ENCODE results near the gene QRICH1. TPM values are rescaled to one million over a fixed set of nuclear protein-coding genes. Genes with fewer than 3 reads are reported as not detected.
A peak's percentile ranks its signal among the peaks of the same experiment; 100 is the strongest.

The QRICH1 gene
- total and polyA plus RNA-seq, 2 of the 4 experiments (the other 2 are of a cell fraction), result 62.7 to 77.3 TPM

GRCh38 chr3:48984663-48985062 lies 109.2 kb downstream of the QRICH1 start:
- H3K4me1 ChIP-seq (ENCODE audit: control insufficient read depth, insufficient read depth, low read length), result peaks cover 4% of the 10 kb centered on the region
- no peaks in the 10 kb centered on the region for H3K9me3 ChIP-seq (ENCODE audit: control insufficient read depth, insufficient read depth, low read length)
- peaks cover 43% of the 10 kb centered on the region for H3K36me3 ChIP-seq (ENCODE audit: control insufficient read depth, insufficient read depth, low read length)
- no peak overlapping the region for H4K91ac ChIP-seq (ENCODE audit: insufficient read depth, low read depth, low read length)
- H2BK5ac ChIP-seq (ENCODE audit: low read depth, low read length, poor library complexity, severe bottlenecking), result no peak overlapping the region
- H4K5ac ChIP-seq (ENCODE audit: low read depth, low read length), result no peak overlapping the region
- no peaks in the 10 kb centered on the region for H3K9me1 ChIP-seq (ENCODE audit: insufficient read depth, low read length)
- H3K27ac ChIP-seq (ENCODE audit: insufficient read depth, low read length), result no peak overlapping the region
- no peak overlapping the region for H2BK120ac ChIP-seq (ENCODE audit: low read depth, low read length)
- no peak overlapping the region for H2BK20ac ChIP-seq (ENCODE audit: low read depth, low read length)
- H3K79me1 ChIP-seq (ENCODE audit: low read depth in 1 of 2, low read length in 2 of 2), result peaks cover 24 to 26% of the 10 kb centered on the region in 2 experiments
- H3K56ac ChIP-seq (ENCODE audit: extremely low read depth, insufficient read depth, low read length), result no peak overlapping the region
- intact Hi-C loops (cut with micrococcal nuclease), result no loop called here
- no peak overlapping the region for H2AK5ac ChIP-seq (ENCODE audit: low read depth, low read length)
- H3K14ac ChIP-seq (replicated peaks; ENCODE audit: low read depth, low read length), result no peak overlapping the region
- ChIA-PET POLR2A (ENCODE audit: unreplicated experiment) (no interaction called here), CTCF (interaction anchor here (1.0 kb wide), 1 partner anchor 10 kb away, joined by 4 read pairs; no protein-coding TSS in a partner anchor)
- ATAC-seq (ENCODE audit: low read depth) (no peak), DNase-seq (peak; percentile 27)
- TF ChIP-seq MAFK (IDR thresholded peaks at IDR 0.05; ENCODE audit: low read depth, low read length) (peak; percentile 29; the same call in 1 of the 2 replicates), SMC3 (IDR thresholded peaks at IDR 0.05; ENCODE audit: low read depth, low read length) (no peak), RFX5 (IDR thresholded peaks at IDR 0.05; ENCODE audit: low read depth, low read length) (no peak), RAD21 (IDR thresholded peaks at IDR 0.05; ENCODE audit: low read length) (no peak)
- in situ Hi-C loops (cut with MboI; ENCODE audit: low sequenced_read_pairs), result no loop called here
- no peaks in the 10 kb centered on the region for H3K27me3 ChIP-seq (ENCODE audit: control insufficient read depth, insufficient read depth, low read length)
- no peak overlapping the region for H4K8ac ChIP-seq (ENCODE audit: low read depth in 2 of 2, low read length in 2 of 2)
- H3K18ac ChIP-seq (ENCODE audit: low read depth, low read length), result no peak overlapping the region
- no peak overlapping the region for H3K4me3 ChIP-seq (ENCODE audit: insufficient read depth, low read depth, low read length)
- no TSS peak for BruUV-seq (replicated peaks)
- no peak overlapping the region for H2AFZ ChIP-seq (replicated peaks; ENCODE audit: low read length, poor library complexity)
- no peak overlapping the region for H3K4me2 ChIP-seq (ENCODE audit: low read depth, low read length)
- H2BK15ac ChIP-seq (ENCODE audit: low read depth, low read length), result no peak overlapping the region
- H3K9ac ChIP-seq (ENCODE audit: low read depth, low read length), result no peak overlapping the region
- no peaks in the 10 kb centered on the region for H4K20me1 ChIP-seq (ENCODE audit: insufficient read depth, low read length)
- no peak overlapping the region for H3K23ac ChIP-seq (ENCODE audit: low read depth, low read length)
- dilution Hi-C loops (cut with HindIII; ENCODE audit: low sequenced_read_pairs, unreplicated experiment), result no loop called here
- H3K4ac ChIP-seq (ENCODE audit: low read depth, low read length), result no peak overlapping the region
- H2AK9ac ChIP-seq (replicated peaks; ENCODE audit: low read depth, low read length, poor library complexity), result no peak overlapping the region
